B cell (primary cell): Measurements from ENCODE around the gene CIBAR2. TPM values are rescaled to one million over a fixed set of nuclear protein-coding genes. Genes with fewer than 3 reads are reported as not detected.

ENCODE experiments used
- ATAC-seq: fragments of 200-7000 bp; cut with Tn5 transposase; one replicate; pipeline ENCODE4 v1.10.0; 2021; ENCODE audit warnings: low read depth, mild to moderate bottlenecking, moderate number of reproducible peaks, moderate library complexity
- CTCF ChIA-PET: fragments of 350-600 bp; sonication (Branson Sonifier 250); formaldehyde crosslinking; loops from one replicate; lab custom pipeline; 2021; ENCODE audit warnings: antibody characterized with exemption, inconsistent platforms; lab: Charles Lee
- POLR2A ChIA-PET: fragments of 350-600 bp; sonication (Branson Sonifier 250); formaldehyde crosslinking; loops from one replicate; lab custom pipeline; 2021; ENCODE audit warnings: antibody characterized with exemption; lab: Charles Lee
- DNase-seq: peaks from one replicate; pipeline ENCODE4 v3.0.0; 2013
- H2AFZ ChIP-seq: 2 replicates; pipeline ENCODE4 v1.6.1; 2012; ENCODE audit warnings: mild to moderate bottlenecking, low read depth, low read length; ENCODE audit not compliant: insufficient read depth, poor library complexity, severe bottlenecking
- H3K27ac ChIP-seq, 2 donors: 1 replicate in 1 of 2; 2 replicates in 1 of 2; pipeline ENCODE4 v1.5.1; 2012 to 2013; ENCODE audit warnings: low read length in 2 of 2, mild to moderate bottlenecking in 2 of 2, moderate library complexity in 1 of 2
- H3K27me3 ChIP-seq, 4 experiments: fragments of 200-600 bp in 1 of 4; sonication (generic) in 1 of 4; replicated peaks in 1 of 4; 1 replicate in 2 of 4; 2 replicates in 2 of 4; pipeline versions ENCODE4 v1.6.1 to v1.7.0; 2013 to 2016; ENCODE audit warnings: low read length in 3 of 4, mild to moderate bottlenecking in 2 of 4, mixed read lengths in 1 of 4, moderate library complexity in 1 of 4; ENCODE audit not compliant: insufficient read depth in 4 of 4, control insufficient read depth in 3 of 4; ENCODE audit errors: control extremely low read depth in 1 of 4
- H3K36me3 ChIP-seq, 2 experiments: replicated peaks in 1 of 2; 1 replicate in 1 of 2; 2 replicates in 1 of 2; pipeline versions ENCODE4 v1.6.1 to v1.7.1; 2013; ENCODE audit warnings: low read length in 1 of 2; ENCODE audit not compliant: insufficient read depth in 2 of 2, control insufficient read depth in 1 of 2; ENCODE audit errors: control extremely low read depth in 1 of 2, extremely low read depth in 1 of 2
- H3K4me1 ChIP-seq, 2 donors: fragments of 200-600 bp in 1 of 2; sonication (generic) in 1 of 2; 1 replicate in 1 of 2; 2 replicates in 1 of 2; pipeline versions ENCODE4 v1.5.1 to v1.6.1; 2013 to 2017; ENCODE audit warnings: low read length in 2 of 2; ENCODE audit not compliant: control insufficient read depth in 2 of 2, insufficient read depth in 2 of 2
- H3K4me2 ChIP-seq: replicated peaks from 2 replicates; pipeline ENCODE3; 2012; ENCODE audit warnings: mild to moderate bottlenecking, low read depth, low read length; ENCODE audit not compliant: poor library complexity, severe bottlenecking
- H3K4me3 ChIP-seq, 5 experiments: fragments of 200-600 bp in 1 of 5; sonication (generic) in 1 of 5; 1 replicate in 3 of 5; 2 replicates in 2 of 5; pipeline versions ENCODE4 v1.5.1 to v1.7.0; 2011 to 2016; ENCODE audit warnings: low read length in 4 of 5, mild to moderate bottlenecking in 4 of 5, low read depth in 2 of 5, control low read depth in 1 of 5, moderate library complexity in 1 of 5; ENCODE audit not compliant: insufficient read depth in 1 of 5; ENCODE audit errors: control extremely low read depth in 1 of 5, extremely low read depth in 1 of 5
- H3K79me2 ChIP-seq: fragments of 200-600 bp; sonication (generic); one replicate; pipeline ENCODE4 v1.6.0; 2016; ENCODE audit warnings: low read length; ENCODE audit not compliant: control insufficient read depth, insufficient read depth
- H3K9ac ChIP-seq: fragments of 200-600 bp; sonication (generic); 2 replicates; pipeline ENCODE4 v1.6.1; 2017; ENCODE audit warnings: mild to moderate bottlenecking, low read length, moderate library complexity
- H3K9me3 ChIP-seq, 3 donors: one replicate each; pipeline versions ENCODE4 v1.6.1 to v1.7.1; 2013; ENCODE audit warnings: low read length in 2 of 3; ENCODE audit not compliant: control insufficient read depth in 2 of 3, insufficient read depth in 1 of 3; ENCODE audit errors: control extremely low read depth in 1 of 3
- H4K20me1 ChIP-seq: 2 replicates; pipeline ENCODE4 v1.6.0; 2012; ENCODE audit warnings: mild to moderate bottlenecking, low read length; ENCODE audit not compliant: insufficient read depth, control insufficient read depth, poor library complexity, severe bottlenecking
- H3K27ac Mint-ChIP-seq: one replicate; pipeline ENCODE4 v1.8.0; 2021; ENCODE audit warnings: mixed read lengths
- H3K27me3 Mint-ChIP-seq: one replicate; pipeline ENCODE4 v1.8.0; 2021; ENCODE audit warnings: mixed read lengths
- H3K4me1 Mint-ChIP-seq: one replicate; pipeline ENCODE4 v1.8.0; 2021; ENCODE audit warnings: mixed read lengths
- H3K4me3 Mint-ChIP-seq: one replicate; pipeline ENCODE4 v1.8.0; 2021; ENCODE audit warnings: mixed read lengths
- H3K9me3 Mint-ChIP-seq: one replicate; pipeline ENCODE4 v1.8.0; 2022; ENCODE audit warnings: mixed read lengths; ENCODE audit not compliant: insufficient read depth
- EZH2 ChIP-seq: IDR thresholded peaks from 2 replicates; pipeline ENCODE4 v1.6.1; 2012; ENCODE audit warnings: borderline replicate concordance, low read depth, mild to moderate bottlenecking, moderate library complexity, low read length; ENCODE audit not compliant: insufficient read depth, poor library complexity, severe bottlenecking
- WGBS: methylation state at CpG from one replicate; pipeline ENCODE4 v1.1.5; 2013; ENCODE audit warnings: missing lambda C conversion rate; ENCODE audit not compliant: insufficient coverage; 5-methylcytosine and 5-hydroxymethylcytosine counted together
- intact Hi-C: fragments of 100-400 bp; cut with micrococcal nuclease; formaldehyde crosslinking; loops from one replicate; pipeline ENCODE4 v1.10.0; 2022
- polyA plus RNA-seq: library from polyadenylated mRNA; depleted of rRNA; stranded (reverse); fragments of >200 nt; gene quantifications from 2 replicates; pipeline ENCODE4 v1.2.3, GENCODE V29; 2012
- total RNA-seq, 2 donors: library from RNA; stranded (reverse); fragments of 120-200 nt in 1 of 2; gene quantifications; 1 replicate in 1 of 2; 2 replicates in 1 of 2; pipeline versions ENCODE4 v1.2.3 to v1.2.4, GENCODE V29; 2013 to 2022
- TF ChIP-seq, protein P1 (sequence below): fragments of 200-600 bp; IDR thresholded peaks from one replicate; pipeline ENCODE4 v1.8.0; 2022; ENCODE audit warnings: antibody characterized with exemption, mild to moderate bottlenecking

Gene CIBAR2
- total and polyA plus RNA-seq, 2 donors (not counting 1 experiment from before 2014, with no cell fraction given): not detected

DNA sequence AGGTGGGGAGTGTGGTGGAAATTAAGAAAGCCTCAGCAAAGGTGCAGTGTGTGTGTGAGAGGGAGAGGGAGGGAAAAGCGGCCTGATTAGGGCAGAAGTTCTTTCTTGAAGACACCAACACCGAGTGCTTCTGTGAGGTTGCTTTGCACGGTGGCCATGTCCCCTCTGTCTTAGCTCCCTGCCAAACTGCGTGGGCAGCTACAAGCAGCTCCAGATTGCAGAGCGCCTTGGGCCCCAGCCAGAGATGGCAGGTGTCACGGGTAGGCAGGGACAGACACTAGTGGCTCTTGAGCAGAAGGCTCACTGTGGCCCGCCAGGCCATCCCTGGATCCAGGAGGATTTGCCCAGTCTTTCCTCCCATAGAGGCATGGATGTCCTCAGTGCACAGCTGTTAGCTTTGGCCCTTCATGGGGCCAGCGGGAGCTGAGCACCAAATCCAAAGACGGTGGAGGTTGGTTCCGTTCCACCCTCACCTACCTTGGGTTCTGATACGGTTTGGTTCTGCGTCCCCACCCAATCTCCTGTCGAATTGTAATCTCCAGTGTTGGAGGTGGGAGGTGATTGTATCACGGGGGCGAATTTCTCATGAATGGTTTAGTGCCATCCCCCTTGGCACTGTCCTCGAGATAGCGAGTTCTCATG is 63.2 kb downstream of the CIBAR2 start:
- no peak overlapping the region for H3K4me2 ChIP-seq
- no peaks in the 10 kb centered on the region for H3K36me3 ChIP-seq
- POLR2A ChIA-PET: no interaction called here
- DNase-seq (no peak), ATAC-seq (no peak)
- H3K27ac Mint-ChIP-seq: no peak overlapping the region
- intact Hi-C loops: no loop called here
- no peak overlapping the region for H3K4me3 ChIP-seq
- H3K9me3 Mint-ChIP-seq: no peaks in the 10 kb centered on the region
- no peak overlapping the region for H2AFZ ChIP-seq
- CTCF ChIA-PET: no interaction called here
- no peak overlapping the region for H3K27ac ChIP-seq
- H3K9ac ChIP-seq: no peak overlapping the region
- H3K4me1 Mint-ChIP-seq: no peaks in the 10 kb centered on the region
- peaks cover 0 to 5% (median 0%) of the 10 kb centered on the region in 3 donors for H3K9me3 ChIP-seq
- H3K4me1 ChIP-seq: no peaks in the 10 kb centered on the region
- peaks cover 0 to 19% (median 0%) of the 10 kb centered on the region in 4 experiments for H3K27me3 ChIP-seq
- TF ChIP-seq, protein P1, sequence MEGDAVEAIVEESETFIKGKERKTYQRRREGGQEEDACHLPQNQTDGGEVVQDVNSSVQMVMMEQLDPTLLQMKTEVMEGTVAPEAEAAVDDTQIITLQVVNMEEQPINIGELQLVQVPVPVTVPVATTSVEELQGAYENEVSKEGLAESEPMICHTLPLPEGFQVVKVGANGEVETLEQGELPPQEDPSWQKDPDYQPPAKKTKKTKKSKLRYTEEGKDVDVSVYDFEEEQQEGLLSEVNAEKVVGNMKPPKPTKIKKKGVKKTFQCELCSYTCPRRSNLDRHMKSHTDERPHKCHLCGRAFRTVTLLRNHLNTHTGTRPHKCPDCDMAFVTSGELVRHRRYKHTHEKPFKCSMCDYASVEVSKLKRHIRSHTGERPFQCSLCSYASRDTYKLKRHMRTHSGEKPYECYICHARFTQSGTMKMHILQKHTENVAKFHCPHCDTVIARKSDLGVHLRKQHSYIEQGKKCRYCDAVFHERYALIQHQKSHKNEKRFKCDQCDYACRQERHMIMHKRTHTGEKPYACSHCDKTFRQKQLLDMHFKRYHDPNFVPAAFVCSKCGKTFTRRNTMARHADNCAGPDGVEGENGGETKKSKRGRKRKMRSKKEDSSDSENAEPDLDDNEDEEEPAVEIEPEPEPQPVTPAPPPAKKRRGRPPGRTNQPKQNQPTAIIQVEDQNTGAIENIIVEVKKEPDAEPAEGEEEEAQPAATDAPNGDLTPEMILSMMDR: no peak
- no peak for TF ChIP-seq EZH2
- H3K4me3 Mint-ChIP-seq: no peak overlapping the region
- peaks cover 38% of the 10 kb centered on the region for H3K27me3 Mint-ChIP-seq
- H4K20me1 ChIP-seq: no peaks in the 10 kb centered on the region
- no peaks in the 10 kb centered on the region for H3K79me2 ChIP-seq
- 91% methylated on average over 13 of the region's 17 CpGs for WGBS

Other genes starting within 250 kb of the CIBAR2 start
- gene ZDHHC7, start 100.9 kb downstream of the CIBAR2 start, total RNA-seq: 35.6 and 36.1 TPM in 2 replicates
- gene ZDHHC7, start 100.9 kb downstream of the CIBAR2 start, polyA plus RNA-seq: 21.1 and 25.2 TPM in 2 replicates
- 1.1 and 1.7 TPM in 2 replicates for gene KIAA0513, start 84.7 kb downstream of the CIBAR2 start, total RNA-seq
- 1.1 and 2.1 TPM in 2 replicates for gene KIAA0513, start 84.7 kb downstream of the CIBAR2 start, polyA plus RNA-seq